ENCODE data around the gene GPR151.

GPR151 gene

DNA sequence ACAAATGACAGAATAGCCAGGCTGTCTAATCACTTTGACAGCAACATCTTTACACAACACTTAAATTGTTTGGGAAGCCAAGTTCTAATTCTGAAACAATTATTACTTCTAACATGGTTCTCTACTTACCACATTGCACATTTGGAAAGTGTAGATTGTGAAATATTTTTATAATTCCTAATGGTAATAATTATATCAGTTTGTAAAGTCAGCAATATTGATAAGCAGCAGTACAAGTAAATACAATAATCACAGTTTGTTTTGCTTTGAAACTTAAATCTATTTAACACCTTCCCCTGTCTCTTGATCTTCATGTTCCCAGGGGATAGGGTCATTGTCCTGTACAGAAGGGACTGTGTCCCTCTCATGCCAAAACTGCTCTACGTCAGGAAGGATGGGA, 1.4 kb downstream of the GPR151 start:
- Histone ChIP-seq H3K9me3 (no peaks in the 10 kb centered on the region), H3K36me3 (peaks cover 37% of the 10 kb centered on the region)

DNA sequence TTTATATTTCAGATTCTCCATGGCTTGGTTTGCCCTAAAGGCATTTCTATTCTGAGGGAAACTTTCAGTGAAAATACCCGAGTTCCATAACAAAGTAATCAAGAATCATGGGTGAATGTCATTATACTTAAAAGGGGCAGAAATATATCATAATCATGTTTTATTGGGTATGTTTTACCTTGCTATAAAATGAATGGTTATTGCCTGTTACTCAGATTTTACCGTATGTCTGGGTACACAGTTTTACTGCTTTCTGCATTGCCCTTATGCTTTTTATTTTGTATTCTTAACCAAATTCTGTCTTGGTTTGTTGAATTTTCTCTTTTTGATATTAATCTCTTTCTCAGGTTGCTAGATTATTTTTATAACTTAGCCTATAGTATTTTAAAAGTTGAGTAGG, 2.5 kb downstream of the GPR151 start:
- H3K27me3 ChIP-seq, result no peaks in the 10 kb centered on the region
- H3K9me3 ChIP-seq, result no peaks in the 10 kb centered on the region
- TF ChIP-seq, protein P1, sequence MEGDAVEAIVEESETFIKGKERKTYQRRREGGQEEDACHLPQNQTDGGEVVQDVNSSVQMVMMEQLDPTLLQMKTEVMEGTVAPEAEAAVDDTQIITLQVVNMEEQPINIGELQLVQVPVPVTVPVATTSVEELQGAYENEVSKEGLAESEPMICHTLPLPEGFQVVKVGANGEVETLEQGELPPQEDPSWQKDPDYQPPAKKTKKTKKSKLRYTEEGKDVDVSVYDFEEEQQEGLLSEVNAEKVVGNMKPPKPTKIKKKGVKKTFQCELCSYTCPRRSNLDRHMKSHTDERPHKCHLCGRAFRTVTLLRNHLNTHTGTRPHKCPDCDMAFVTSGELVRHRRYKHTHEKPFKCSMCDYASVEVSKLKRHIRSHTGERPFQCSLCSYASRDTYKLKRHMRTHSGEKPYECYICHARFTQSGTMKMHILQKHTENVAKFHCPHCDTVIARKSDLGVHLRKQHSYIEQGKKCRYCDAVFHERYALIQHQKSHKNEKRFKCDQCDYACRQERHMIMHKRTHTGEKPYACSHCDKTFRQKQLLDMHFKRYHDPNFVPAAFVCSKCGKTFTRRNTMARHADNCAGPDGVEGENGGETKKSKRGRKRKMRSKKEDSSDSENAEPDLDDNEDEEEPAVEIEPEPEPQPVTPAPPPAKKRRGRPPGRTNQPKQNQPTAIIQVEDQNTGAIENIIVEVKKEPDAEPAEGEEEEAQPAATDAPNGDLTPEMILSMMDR (IDR thresholded peaks at IDR 0.05; ENCODE audit: low read depth, low read length), result no peak
- H3K36me3 ChIP-seq, result peaks cover 48% of the 10 kb centered on the region
- H3K4me1 ChIP-seq, result no peaks in the 10 kb centered on the region
- no peak for DNase-seq
- H3K4me3 ChIP-seq (ENCODE audit: low read depth, low read length), result no peak overlapping the region

More for the DNA sequence above, 1.4 kb downstream of the GPR151 start:
- Histone ChIP-seq H3K27me3 (no peaks in the 10 kb centered on the region), H3K4me1 (no peaks in the 10 kb centered on the region), H3K4me3 (ENCODE audit: low read depth, low read length) (no peak overlapping the region)
- no peak for DNase-seq
- TF ChIP-seq, protein P1 (IDR thresholded peaks at IDR 0.05; ENCODE audit: low read depth, low read length), result no peak

DNA sequence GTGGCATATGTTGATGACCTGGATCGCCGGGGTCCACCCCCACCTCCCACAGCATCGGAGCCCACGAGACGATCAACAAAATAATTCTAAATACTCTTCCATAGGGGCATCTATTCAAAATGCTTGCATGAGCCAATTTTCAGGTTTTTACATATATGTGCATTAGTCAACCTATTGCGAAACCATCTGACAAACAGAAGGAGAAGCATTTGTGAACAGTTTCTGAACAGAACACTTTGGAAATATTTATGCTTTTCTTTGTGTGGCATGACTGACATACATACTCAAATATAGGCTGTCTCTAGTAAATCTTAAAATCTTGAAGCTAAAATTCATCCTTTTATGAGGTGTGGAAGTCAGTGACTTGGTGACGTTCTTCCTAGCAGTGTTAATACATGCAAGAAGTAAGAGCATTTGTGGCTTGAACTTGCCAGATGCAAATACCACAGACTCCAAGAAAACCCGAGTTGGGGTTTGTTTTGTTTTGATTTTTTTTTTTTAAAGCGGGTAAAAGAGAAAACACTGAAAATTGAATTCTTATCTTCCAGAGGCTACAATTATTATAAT, 5.3 kb downstream of the GPR151 start:
- Histone ChIP-seq H3K4me3 (ENCODE audit: low read depth, low read length) (no peak overlapping the region), H3K27me3 (no peaks in the 10 kb centered on the region), H3K9me3 (no peaks in the 10 kb centered on the region), H3K36me3 (peaks cover 77% of the 10 kb centered on the region), H3K4me1 (no peaks in the 10 kb centered on the region)
- TF ChIP-seq, protein P1 (IDR thresholded peaks at IDR 0.05; ENCODE audit: low read depth, low read length), result no peak
- no peak for DNase-seq

DNA sequence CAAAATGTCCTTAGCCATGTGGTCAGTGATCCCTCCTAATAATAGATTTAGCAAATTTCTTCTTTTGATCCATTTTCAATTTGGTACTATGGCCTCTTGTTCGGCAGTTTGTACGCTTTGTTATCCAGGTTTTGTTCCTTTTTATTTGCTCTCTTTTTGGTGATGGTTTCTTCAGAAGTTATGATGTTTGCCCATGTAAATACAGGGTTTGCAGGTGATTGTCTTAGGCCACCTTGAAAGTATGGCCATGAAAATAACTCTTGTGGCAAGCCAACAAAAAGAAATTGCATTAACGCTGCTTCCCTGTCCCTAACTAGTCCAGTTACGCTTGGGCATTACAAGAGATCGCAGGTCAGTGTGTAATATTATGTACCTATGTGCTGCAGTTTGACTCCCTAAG, 8.6 kb downstream of the GPR151 start:
- DNase-seq, result no peak
- no peaks in the 10 kb centered on the region for H3K9me3 ChIP-seq
- no peak overlapping the region for H3K4me3 ChIP-seq (ENCODE audit: low read depth, low read length)
- H3K4me1 ChIP-seq, result no peaks in the 10 kb centered on the region
- TF ChIP-seq, protein P1 (IDR thresholded peaks at IDR 0.05; ENCODE audit: low read depth, low read length), result no peak
- H3K36me3 ChIP-seq, result peaks cover 95% of the 10 kb centered on the region
- no peaks in the 10 kb centered on the region for H3K27me3 ChIP-seq

DNA sequence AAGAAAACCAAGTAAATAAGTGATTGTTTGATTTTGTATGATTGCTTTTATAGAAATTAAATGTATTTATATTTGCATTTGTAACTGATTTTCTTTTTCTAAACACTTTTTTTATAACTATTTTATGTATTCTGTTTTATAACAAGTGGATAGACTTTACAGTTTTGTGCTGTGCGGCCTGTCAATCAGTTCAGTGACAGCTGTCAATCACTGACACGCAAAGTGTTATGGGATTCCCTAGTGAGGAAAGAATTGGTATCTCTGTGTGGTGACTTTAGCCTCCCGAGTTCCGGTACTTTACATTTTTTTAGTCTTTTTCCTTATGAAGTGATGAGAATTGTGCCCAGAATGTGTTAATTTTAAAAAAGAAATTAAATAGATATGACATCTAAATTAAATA, 16.3 kb downstream of the GPR151 start:
- Histone ChIP-seq H3K4me1 (no peaks in the 10 kb centered on the region), H3K4me3 (ENCODE audit: low read depth, low read length) (no peak overlapping the region), H3K27me3 (no peaks in the 10 kb centered on the region), H3K9me3 (no peaks in the 10 kb centered on the region), H3K36me3 (peaks cover 48% of the 10 kb centered on the region)
- TF ChIP-seq, protein P1 (IDR thresholded peaks at IDR 0.05; ENCODE audit: low read depth, low read length), result no peak
- DNase-seq, result no peak

DNA sequence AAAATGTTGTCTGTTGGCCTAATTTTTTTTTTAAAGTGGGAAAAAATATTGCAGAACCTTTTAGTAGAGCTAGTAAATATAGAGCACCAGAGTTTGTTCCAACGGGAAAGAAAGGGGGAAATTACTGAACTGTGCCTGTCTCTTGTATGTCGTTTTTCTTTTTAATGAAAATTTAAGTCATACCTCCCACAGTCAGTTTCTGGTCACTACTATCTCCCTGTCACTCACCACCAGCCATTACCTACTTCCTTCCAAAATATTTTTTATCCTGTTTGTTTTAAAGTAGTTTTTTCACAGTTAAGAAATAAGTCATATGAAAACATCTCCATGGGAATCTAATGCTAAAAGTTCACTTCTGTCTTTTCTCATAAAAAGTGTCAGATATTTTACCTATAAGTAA, 21.3 kb downstream of the GPR151 start:
- H3K36me3 ChIP-seq, result peaks cover 30% of the 10 kb centered on the region
- no peaks in the 10 kb centered on the region for H3K4me1 ChIP-seq
- TF ChIP-seq, protein P1 (IDR thresholded peaks at IDR 0.05; ENCODE audit: low read depth, low read length), result no peak

More for the DNA sequence above, 21.3 kb downstream of the GPR151 start:
- no peaks in the 10 kb centered on the region for H3K27me3 ChIP-seq
- no peak overlapping the region for H3K4me3 ChIP-seq (ENCODE audit: low read depth, low read length)
- H3K9me3 ChIP-seq, result no peaks in the 10 kb centered on the region
- DNase-seq, result no peak
